Endothelial cell of umbilical vein (primary cell): ENCODE results near the gene HYDIN.

ENCODE experiments used
- CTCF ChIP-seq, 2 donors: IDR thresholded peaks; 1 replicate in 1 of 2; 2 replicates in 1 of 2; pipeline ENCODE4 v1.5.1; 2011; ENCODE audit warnings: low read length in 2 of 2, mild to moderate bottlenecking in 2 of 2, moderate library complexity in 2 of 2, control low read depth in 1 of 2, inconsistent platforms in 1 of 2, low read depth in 1 of 2; ENCODE audit not compliant: insufficient read depth in 1 of 2; ENCODE audit errors: extremely low read depth in 1 of 2
- EZH2 ChIP-seq: IDR thresholded peaks from 2 replicates; pipeline ENCODE4 v1.6.1; 2012; ENCODE audit warnings: borderline replicate concordance, low read depth, mild to moderate bottlenecking, moderate library complexity, low read length, inconsistent platforms; ENCODE audit not compliant: severe bottlenecking
- FOS ChIP-seq: IDR thresholded peaks from 2 replicates; pipeline ENCODE4 v1.6.1; 2011; ENCODE audit warnings: mild to moderate bottlenecking, low read length, moderate library complexity, borderline replicate concordance; ENCODE audit not compliant: insufficient read depth
- GATA2 ChIP-seq: IDR thresholded peaks from 2 replicates; pipeline ENCODE4 v1.7.0; 2011; ENCODE audit warnings: low read depth, mild to moderate bottlenecking, moderate library complexity, mixed read lengths, low read length; ENCODE audit not compliant: insufficient read length, insufficient read depth
- MAX ChIP-seq: IDR thresholded peaks from 2 replicates; pipeline ENCODE4 v1.6.1; 2011; ENCODE audit not compliant: insufficient read depth, insufficient read length
- MYC ChIP-seq: IDR thresholded peaks from one replicate; pipeline ENCODE4 v1.6.1; 2011; ENCODE audit warnings: mild to moderate bottlenecking, low read depth, low read length
- POLR2A ChIP-seq: IDR thresholded peaks from 2 replicates; pipeline ENCODE4 v1.6.1; 2012; ENCODE audit warnings: low read depth, mild to moderate bottlenecking, control low read depth, low read length
- POLR2AphosphoS5 ChIP-seq: IDR thresholded peaks from 2 replicates; pipeline ENCODE4 v1.6.1; 2012; ENCODE audit warnings: low read depth, mild to moderate bottlenecking, control low read depth, low read length, moderate library complexity; ENCODE audit not compliant: insufficient read depth

- TF ChIP-seq FOS: no peak
- TF ChIP-seq CTCF (IDR thresholded peaks at IDR 0.05; ENCODE audit: extremely low read depth in 1 of 2, insufficient read depth in 1 of 2, low read depth in 1 of 2, low read length in 2 of 2): no peak
- TF ChIP-seq EZH2: no peak
- no peak for TF ChIP-seq GATA2
- TF ChIP-seq POLR2A: no peak
- no peak for TF ChIP-seq POLR2AphosphoS5
- no peak for TF ChIP-seq MAX
- no peak for TF ChIP-seq MYC
Measured at GRCh38 chr16:70772493-70772892, 458.0 kb downstream of the HYDIN start.
